Stimulated activated CD4-positive, alpha-beta T cell treated with anti-CD3 and anti-CD28 coated beads, Interleukin-4, amount 100 ng/mL, for 4 hours (primary cell): ENCODE results near the gene DAD1.

Experiments used
- DNase-seq, 2 experiments: peaks; one replicate each; pipeline ENCODE4 v3.0.0-alpha.2; 2020

Gene DAD1

DNA sequence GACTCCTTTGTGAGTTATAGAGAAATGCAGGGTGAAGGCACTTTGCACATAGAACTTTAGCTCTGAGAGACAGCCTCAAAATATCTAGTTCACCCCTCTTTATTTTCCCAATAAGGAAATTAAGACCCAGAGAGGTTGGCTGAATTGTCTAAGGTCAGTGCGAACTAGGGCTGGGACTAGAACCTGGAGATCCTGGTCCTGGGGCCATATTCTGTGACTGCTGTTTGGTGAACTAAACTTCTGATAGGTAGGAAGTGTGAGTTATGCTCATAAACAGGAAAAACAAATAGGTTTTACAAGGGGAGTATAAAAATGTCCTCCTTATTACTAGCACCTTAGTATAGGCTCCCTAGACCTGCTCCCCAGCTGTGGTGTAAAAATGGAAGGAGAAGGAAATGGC is 53.9 kb downstream of the DAD1 start:
- DNase-seq: no peak

DNA sequence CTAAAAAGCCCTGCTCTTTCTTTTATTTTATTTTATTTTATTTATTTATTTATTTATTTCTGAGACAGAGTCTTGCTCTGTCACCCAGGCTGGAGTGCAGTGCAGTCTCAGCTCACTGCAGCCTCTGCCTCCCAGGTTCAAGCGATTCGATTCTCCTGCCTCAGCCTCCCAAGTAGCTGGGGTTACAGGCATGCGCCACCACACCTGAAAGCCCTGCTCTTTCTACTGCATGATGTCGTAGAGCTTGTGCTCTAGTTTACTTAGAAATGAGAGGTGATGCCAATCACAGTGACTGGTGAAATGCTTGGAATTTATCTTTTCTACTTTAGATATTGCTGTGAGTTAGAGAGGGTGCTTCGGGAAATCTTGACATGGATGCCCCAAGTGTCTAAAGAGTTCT is 54.5 kb downstream of the DAD1 start:
- no peak for DNase-seq

DNA sequence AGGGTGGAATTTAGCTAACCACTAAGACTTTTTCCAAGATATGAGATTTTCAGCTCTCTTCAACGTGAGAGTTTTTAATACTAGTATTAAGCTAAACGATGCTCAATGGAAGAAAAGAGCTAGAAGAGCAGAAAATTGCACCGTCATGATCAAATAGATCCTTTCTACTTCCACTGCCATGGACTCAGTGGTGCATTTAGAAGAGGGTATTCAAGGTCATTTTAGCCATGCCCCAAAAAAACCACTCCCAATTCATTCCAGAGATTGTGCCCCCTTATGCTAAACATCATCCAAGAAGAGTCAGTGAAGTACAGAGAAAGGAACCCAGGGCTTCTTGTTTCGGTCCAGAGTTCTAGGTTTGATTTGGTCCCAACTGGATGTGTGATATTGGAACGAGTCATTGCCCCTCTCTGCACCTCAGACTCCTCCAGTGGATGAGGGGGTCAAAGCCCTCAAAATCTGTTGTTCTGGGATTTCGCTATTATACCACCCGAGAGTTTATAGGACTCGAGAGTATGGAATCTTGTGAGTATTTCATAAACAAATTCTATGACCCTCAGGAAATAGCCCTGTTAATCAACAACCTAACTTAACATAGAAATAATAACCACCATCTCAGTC is 55.2 kb downstream of the DAD1 start:
- DNase-seq: no peak

- no peak for DNase-seq
Observed at GRCh38 chr14:22533057-22533704, 55.8 kb downstream of the DAD1 start.

DNA sequence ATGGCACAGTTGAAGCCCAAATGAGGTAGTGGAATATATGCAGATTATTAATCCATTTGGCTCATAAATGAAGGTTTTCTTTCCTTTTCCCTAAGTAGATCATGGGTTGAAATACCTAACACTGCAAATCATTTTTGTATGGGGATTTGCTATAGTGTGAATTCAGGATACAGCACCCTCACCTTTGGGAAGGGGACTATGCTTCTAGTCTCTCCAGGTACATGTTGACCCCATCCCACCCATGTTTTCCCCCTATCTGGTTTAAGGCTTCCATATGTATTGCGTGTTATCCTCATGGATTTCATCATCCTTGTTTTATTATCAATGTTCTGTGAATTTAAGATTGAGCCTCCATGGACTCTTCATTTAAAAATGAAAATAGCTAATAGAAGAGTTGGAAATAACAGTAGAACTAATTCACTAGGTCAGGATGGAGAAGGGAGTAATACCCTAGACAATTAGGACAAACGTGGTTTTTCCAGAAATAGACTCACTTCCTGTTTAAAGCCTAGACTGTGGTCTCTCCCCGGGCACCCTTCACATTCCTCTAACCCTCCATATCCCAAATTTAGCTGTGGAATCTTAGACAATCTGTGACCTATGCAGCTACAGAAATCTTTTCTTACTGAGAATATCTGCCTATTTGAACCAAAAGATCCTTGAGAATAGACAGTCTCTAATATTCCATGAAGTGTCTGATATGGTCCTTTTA is 56.5 kb downstream of the DAD1 start:
- no peak for DNase-seq

DNA sequence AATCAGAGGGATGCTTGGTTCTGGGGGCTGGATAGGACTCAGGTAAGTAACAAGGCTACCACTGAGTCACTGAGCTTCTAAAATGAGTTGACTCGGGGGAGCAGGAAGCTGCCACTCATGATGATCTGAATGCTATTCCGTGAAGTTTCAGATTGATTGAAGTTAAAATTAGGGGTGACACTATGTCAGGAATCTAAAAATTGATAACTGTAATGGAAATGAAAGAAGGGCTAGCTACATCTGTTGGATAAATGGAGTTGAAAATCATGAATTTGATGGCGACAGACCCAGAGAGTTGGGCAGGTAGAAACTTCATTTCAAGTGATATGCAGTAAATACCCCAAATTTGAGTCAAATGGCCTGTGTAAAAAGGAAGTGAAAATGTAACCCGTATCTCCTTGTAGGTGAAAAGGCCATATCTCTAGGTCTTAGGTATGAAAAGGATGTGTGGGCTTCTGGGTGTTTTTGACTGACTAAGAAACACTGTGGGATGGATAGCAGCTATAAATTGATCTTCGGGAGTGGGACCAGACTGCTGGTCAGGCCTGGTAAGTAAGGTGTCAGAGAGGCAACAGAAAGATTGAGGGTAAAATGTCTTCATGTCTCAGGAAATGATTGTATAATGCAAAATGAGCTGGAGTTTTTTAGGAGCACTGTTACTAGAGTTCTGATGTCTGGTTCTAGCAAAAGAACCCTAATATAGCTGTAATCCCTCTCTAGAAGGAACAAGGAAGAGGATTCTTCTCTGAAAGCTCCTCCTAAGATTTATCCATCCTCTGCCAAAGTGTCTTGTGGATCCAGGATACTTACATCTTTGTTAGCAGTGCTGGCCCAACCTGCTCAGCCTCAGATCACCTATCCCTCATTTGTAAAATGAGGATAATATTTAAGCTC is 57.3 kb downstream of the DAD1 start:
- peak in 1 of 2 experiments; percentile 54 for DNase-seq

DNA sequence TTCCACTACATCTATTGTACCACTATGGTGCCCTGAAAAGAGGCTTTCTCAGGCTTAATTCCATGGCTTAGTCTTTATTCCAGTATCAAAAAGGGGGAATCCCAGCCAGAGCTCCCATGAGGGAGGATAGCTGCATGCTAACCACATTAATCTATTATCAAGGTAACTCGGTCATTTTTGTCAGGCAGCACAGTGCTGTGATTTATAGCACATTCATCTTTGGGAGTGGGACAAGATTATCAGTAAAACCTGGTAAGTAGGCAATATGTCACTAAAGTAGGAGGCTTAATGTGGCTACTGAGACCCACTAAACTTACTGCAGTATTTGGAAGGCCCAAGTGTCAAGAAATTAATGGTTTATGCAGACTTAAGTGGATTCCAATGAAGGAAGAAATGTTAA is 58.9 kb downstream of the DAD1 start:
- no peak for DNase-seq

GRCh38 chr14:22526744-22527143 is 62.3 kb downstream of the DAD1 start:
- no peak for DNase-seq

GRCh38 chr14:22526218-22526617 is 62.8 kb downstream of the DAD1 start:
- no peak for DNase-seq

GRCh38 chr14:22524784-22525161 is 64.3 kb downstream of the DAD1 start:
- DNase-seq: no peak

GRCh38 chr14:22524115-22524783 is 64.8 kb downstream of the DAD1 start:
- no peak for DNase-seq

DNA sequence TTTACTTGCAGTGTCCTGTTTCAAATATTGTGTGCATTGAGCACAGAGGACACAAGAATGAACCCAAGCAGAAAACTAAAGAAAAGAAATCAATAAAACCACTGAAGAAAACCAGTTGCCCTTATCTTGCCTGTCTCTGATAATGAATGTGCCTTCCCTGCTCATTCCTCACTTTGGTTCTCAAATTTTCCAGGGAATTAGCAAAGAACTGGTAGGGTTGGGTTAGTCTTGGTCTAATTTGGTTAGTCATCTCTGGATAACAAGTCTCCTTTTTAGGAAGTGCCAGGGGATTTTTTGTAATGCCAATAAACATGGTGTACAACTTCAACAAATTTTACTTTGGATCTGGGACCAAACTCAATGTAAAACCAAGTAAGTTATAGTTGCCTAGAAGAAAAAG is 65.7 kb downstream of the DAD1 start:
- no peak for DNase-seq

GRCh38 chr14:22522466-22522957 is 66.5 kb downstream of the DAD1 start:
- DNase-seq: no peak

DNA sequence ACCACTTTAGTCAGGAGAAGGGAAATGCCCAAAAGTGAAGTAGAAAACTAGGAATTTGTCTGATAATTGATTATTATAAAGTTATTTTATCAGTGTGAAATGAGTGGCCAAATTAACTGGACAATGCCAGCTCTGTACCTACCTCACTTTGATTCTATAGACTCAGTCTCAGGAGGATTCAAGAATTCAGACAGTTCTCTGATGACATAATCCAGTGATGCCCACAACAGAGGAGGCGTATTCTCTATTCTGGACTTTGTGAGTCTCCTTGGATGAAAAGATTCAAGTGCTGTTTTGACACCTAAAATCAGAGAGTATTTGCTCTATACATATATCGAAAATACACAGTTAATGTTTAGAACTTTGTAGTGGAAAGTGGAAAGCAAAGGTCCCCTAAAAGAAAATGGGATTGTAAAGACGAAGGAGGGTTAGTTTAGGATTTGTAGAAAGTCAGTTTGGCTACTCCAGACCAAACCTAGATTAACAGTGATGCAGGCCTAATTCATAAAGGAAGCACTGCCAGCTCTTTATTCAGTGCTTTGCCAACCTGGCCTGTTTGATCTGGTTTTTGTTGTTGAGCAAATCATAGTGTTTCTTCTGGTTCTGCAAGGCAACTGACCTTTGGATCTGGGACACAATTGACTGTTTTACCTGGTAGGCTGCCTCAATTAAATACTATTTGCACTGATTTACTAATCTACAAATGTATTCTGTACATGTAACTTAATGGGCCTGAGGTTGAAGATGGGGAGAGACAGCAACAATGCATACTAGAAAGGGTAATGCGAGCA is 67.4 kb downstream of the DAD1 start:
- no peak for DNase-seq

- DNase-seq: no peak
Observed at GRCh38 chr14:22520796-22521195, 68.2 kb downstream of the DAD1 start.

DNA sequence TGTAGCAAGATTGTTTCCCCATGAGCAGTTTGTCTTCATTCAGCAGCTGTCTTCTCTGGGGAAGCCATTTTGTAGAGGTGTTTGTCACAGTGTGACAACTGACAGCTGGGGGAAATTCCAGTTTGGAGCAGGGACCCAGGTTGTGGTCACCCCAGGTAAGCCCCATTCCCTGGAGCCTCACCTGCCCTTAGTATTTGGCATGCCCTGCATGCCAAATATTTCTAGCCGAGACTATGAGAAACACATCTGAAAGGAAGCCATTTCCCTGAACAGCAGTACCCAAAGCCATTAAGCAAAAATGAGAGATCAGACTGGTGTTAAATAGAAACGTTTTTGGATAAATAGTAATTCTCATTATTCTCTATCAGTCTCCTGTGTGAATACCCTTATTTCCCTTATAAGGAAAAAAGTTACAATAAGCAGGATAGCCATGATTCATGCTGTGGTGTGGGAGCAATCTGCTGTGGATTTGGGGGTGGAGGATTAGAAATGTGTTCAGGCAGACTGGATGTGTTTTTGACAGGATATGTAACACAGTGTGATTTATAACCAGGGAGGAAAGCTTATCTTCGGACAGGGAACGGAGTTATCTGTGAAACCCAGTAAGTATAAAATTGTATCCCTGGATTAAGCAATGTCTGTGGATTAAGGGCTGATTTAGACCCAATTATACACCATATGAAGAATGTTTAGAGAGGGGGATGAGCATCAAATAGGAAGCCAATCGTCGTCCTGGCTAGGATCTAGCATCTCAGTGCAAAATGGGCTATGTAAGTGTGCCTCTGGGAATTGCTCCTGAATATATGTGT is 68.9 kb downstream of the DAD1 start:
- DNase-seq: no peak

GRCh38 chr14:22518073-22518472 is 71.0 kb downstream of the DAD1 start:
- no peak for DNase-seq

GRCh38 chr14:22517117-22517720 is 71.8 kb downstream of the DAD1 start:
- no peak for DNase-seq

DNA sequence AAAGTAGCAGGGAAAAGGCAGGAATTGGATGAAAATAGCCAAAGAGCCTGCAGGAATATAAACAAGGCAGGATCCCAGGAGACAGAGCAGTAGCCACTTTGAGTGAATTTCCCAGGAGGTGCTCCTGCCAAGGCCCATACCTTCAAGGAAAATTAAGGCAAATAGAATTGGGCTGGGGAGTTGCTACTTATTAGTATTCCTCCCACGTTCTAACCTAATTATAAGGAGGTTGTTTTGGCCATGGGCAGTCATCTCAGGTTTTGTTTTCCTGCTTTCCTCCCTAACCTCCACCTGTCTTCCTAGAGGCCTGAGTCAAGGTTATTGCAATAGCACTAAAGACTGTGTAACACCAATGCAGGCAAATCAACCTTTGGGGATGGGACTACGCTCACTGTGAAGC is 73.1 kb downstream of the DAD1 start:
- DNase-seq: no peak
